ENCODE results near the gene SYT11. TPM values are rescaled to one million over a fixed set of nuclear protein-coding genes. Genes with fewer than 3 reads are reported as not detected.
"Not testable (repeated sequence)": the region's sequence is repeated elsewhere in the genome, so short reads cannot be mapped to it uniquely, and the experiment has no call there.

SYT11 gene
- total RNA-seq, 6 donors from 2014 or later: 3.1 to 12.1 (median 7.8) TPM

GRCh38 chr1:155888481-155888880 is 29.1 kb downstream of the SYT11 start:
- WGBS, 2 donors: 98% methylated on average over 5 of the region's 5 CpGs
- Histone ChIP-seq H3K4me3 (no peak overlapping the region), H3K27ac (no peak overlapping the region), H3K36me3 (no peaks in the 10 kb centered on the region), H3K27me3 (no peaks in the 10 kb centered on the region), H3K4me1 (peaks cover 9 to 12% (median 11%) of the 10 kb centered on the region in 4 donors), H3K9me3 (no peaks in the 10 kb centered on the region)
- DNase-seq (no peak), ATAC-seq (ENCODE audit: low FRiP score in 2 of 2) (no peak)
- TF ChIP-seq POLR2AphosphoS5 (IDR thresholded peaks at IDR 0.05) (no peak), CTCF (IDR thresholded peaks at IDR 0.05) (no peak), EP300 (IDR thresholded peaks at IDR 0.05) (no peak), POLR2A (IDR thresholded peaks at IDR 0.05) (no peak)

DNA sequence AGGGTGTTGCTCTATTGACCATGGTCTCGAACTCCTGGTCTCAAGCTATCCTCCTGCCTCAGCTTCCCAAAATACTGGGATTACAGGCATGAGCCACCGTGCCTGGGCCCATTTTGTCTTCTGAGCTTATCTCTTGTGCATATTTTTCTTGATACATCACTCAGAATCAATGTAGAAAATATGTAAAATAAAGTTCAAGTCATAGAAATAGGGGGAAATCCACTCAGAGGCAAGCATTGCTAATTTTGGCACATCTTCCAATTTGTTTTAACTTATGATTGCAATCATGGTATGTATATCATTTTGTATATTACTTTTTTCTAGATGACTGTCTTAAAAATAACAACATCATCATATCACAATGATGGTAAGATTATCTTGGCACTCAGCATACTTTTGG is 30.2 kb downstream of the SYT11 start:
- ATAC-seq (ENCODE audit: low FRiP score in 2 of 2) (no peak), DNase-seq (no peak)
- Histone ChIP-seq H3K9me3 (no peaks in the 10 kb centered on the region), H3K27ac (peak overlapping the region in 1 of 4 donors; percentile 59), H3K27me3 (no peaks in the 10 kb centered on the region), H3K36me3 (no peaks in the 10 kb centered on the region), H3K4me3 (no peak overlapping the region), H3K4me1 (peaks cover 16 to 19% (median 18%) of the 10 kb centered on the region in 4 donors)
- WGBS, 2 donors: 74 to 79% methylated on average over 2 of the region's 2 CpGs
- TF ChIP-seq CTCF (IDR thresholded peaks at IDR 0.05): no peak
- TF ChIP-seq POLR2A (IDR thresholded peaks at IDR 0.05): no peak
- no peak for TF ChIP-seq POLR2AphosphoS5 (IDR thresholded peaks at IDR 0.05)
- TF ChIP-seq EP300 (IDR thresholded peaks at IDR 0.05): no peak

GRCh38 chr1:155890251-155890650 is 30.9 kb downstream of the SYT11 start:
- ATAC-seq (ENCODE audit: low FRiP score in 2 of 2) (no peak), DNase-seq (no peak)
- no peak overlapping the region for H3K4me3 ChIP-seq
- H3K9me3 ChIP-seq: no peaks in the 10 kb centered on the region
- no peak for TF ChIP-seq CTCF (IDR thresholded peaks at IDR 0.05)
- no peak overlapping the region for H3K27ac ChIP-seq
- H3K27me3 ChIP-seq: no peaks in the 10 kb centered on the region
- H3K36me3 ChIP-seq: no peaks in the 10 kb centered on the region
- 57 to 71% methylated on average over 3 of the region's 3 CpGs for WGBS, 2 donors
- peaks cover 16 to 19% (median 18%) of the 10 kb centered on the region in 4 donors for H3K4me1 ChIP-seq

- WGBS, 2 donors: 36 to 57% methylated on average over 3 of the region's 3 CpGs
- Histone ChIP-seq H3K9me3 (no peaks in the 10 kb centered on the region), H3K27me3 (no peaks in the 10 kb centered on the region), H3K27ac (peak overlapping the region; percentile 50 to 79 (median 74)), H3K4me3 (no peak overlapping the region), H3K4me1 (peaks cover 16 to 19% (median 18%) of the 10 kb centered on the region in 4 donors), H3K36me3 (peaks cover 0 to 20% (median 15%) of the 10 kb centered on the region in 4 donors)
- ATAC-seq (ENCODE audit: low FRiP score in 2 of 2): peak in 1 of 2 donors; percentile 55
- TF ChIP-seq POLR2AphosphoS5 (IDR thresholded peaks at IDR 0.05): no peak
- TF ChIP-seq EP300 (IDR thresholded peaks at IDR 0.05): no peak
- no peak for TF ChIP-seq POLR2A (IDR thresholded peaks at IDR 0.05)
- TF ChIP-seq CTCF (IDR thresholded peaks at IDR 0.05): no peak
- DNase-seq: no peak
Observed at GRCh38 chr1:155892796-155893195, 33.4 kb downstream of the SYT11 start.

GRCh38 chr1:155893389-155894142 is 34.2 kb downstream of the SYT11 start:
- Histone ChIP-seq H3K36me3 (peaks cover 0 to 26% (median 16%) of the 10 kb centered on the region in 4 donors), H3K4me3 (no peak overlapping the region), H3K27ac (peak overlapping the region; percentile 71 to 79 (median 78)), H3K27me3 (no peaks in the 10 kb centered on the region), H3K9me3 (no peaks in the 10 kb centered on the region), H3K4me1 (peaks cover 16 to 19% (median 18%) of the 10 kb centered on the region in 4 donors)
- WGBS, 2 donors: 43 to 51% methylated on average over 10 of the region's 10 CpGs
- ATAC-seq (ENCODE audit: low FRiP score in 2 of 2) (peak; percentile 63 to 65), DNase-seq (no peak)
- TF ChIP-seq POLR2A (IDR thresholded peaks at IDR 0.05) (no peak), CTCF (IDR thresholded peaks at IDR 0.05) (no peak), EP300 (IDR thresholded peaks at IDR 0.05) (no peak), POLR2AphosphoS5 (IDR thresholded peaks at IDR 0.05) (no peak)

- DNase-seq; ATAC-seq (ENCODE audit: low FRiP score in 2 of 2); H3K27ac ChIP-seq; H3K4me3 ChIP-seq; H3K9me3 ChIP-seq; H3K27me3 ChIP-seq: not testable (repeated sequence)
- peaks cover 16 to 19% (median 18%) of the 10 kb centered on the region in 4 donors for H3K4me1 ChIP-seq
- 89 to 95% methylated on average over 6 of the region's 6 CpGs for WGBS, 2 donors
- H3K36me3 ChIP-seq: peaks cover 12 to 46% (median 35%) of the 10 kb centered on the region in 4 donors
Observed at GRCh38 chr1:155895617-155896016, 36.2 kb downstream of the SYT11 start.

GRCh38 chr1:155896476-155896875 is 37.1 kb downstream of the SYT11 start:
- not testable (repeated sequence) for H3K9me3 ChIP-seq; H3K27ac ChIP-seq; DNase-seq; H3K27me3 ChIP-seq; H3K4me3 ChIP-seq; ATAC-seq (ENCODE audit: low FRiP score in 2 of 2)
- Histone ChIP-seq H3K4me1 (peaks cover 16 to 19% (median 18%) of the 10 kb centered on the region in 4 donors), H3K36me3 (peaks cover 17 to 55% (median 44%) of the 10 kb centered on the region in 4 donors)
- WGBS, 2 donors: 94 to 98% methylated on average over 8 of the region's 8 CpGs
